Ammon's horn (tissue), 1 donor: ENCODE data around the gene NGF.

Experiments
- DNase-seq: peaks from one replicate; pipeline ENCODE4 v3.0.0-alpha.2; 2016; ENCODE audit warnings: low spot score

The NGF gene

GRCh38 chr1:115332813-115333608, 5.0 kb downstream of the NGF start:
- no peak for DNase-seq

GRCh38 chr1:115331558-115332331, 6.3 kb downstream of the NGF start:
- no peak for DNase-seq

GRCh38 chr1:115330480-115331013, 7.5 kb downstream of the NGF start:
- no peak for DNase-seq

- DNase-seq = no peak
Observed at GRCh38 chr1:115329965-115330364, 8.1 kb downstream of the NGF start.

GRCh38 chr1:115327270-115327669, 10.8 kb downstream of the NGF start:
- DNase-seq = no peak

- DNase-seq = no peak
Observed at GRCh38 chr1:115326419-115326818, 11.6 kb downstream of the NGF start.

GRCh38 chr1:115325874-115326273, 12.2 kb downstream of the NGF start:
- DNase-seq = no peak

- DNase-seq = no peak
Observed at GRCh38 chr1:115324649-115325420, 13.2 kb downstream of the NGF start.

GRCh38 chr1:115323366-115324004, 14.6 kb downstream of the NGF start:
- DNase-seq = no peak

GRCh38 chr1:115322631-115323030, 15.4 kb downstream of the NGF start:
- no peak for DNase-seq

GRCh38 chr1:115320377-115320776, 17.7 kb downstream of the NGF start:
- DNase-seq = no peak

GRCh38 chr1:115319706-115320105, 18.3 kb downstream of the NGF start:
- no peak for DNase-seq

GRCh38 chr1:115317101-115318012, 20.7 kb downstream of the NGF start:
- peak; percentile 16 for DNase-seq

- no peak for DNase-seq
Observed at GRCh38 chr1:115314765-115315164, 23.3 kb downstream of the NGF start.

- peak; percentile 44 for DNase-seq
Observed at GRCh38 chr1:115314092-115314491, 24.0 kb downstream of the NGF start.

GRCh38 chr1:115313182-115313581, 24.9 kb downstream of the NGF start:
- DNase-seq = no peak

- no peak for DNase-seq
Observed at GRCh38 chr1:115312742-115313141, 25.3 kb downstream of the NGF start.

GRCh38 chr1:115311474-115311989, 26.5 kb downstream of the NGF start:
- no peak for DNase-seq

- no peak for DNase-seq
Observed at GRCh38 chr1:115310581-115311473, 27.2 kb downstream of the NGF start.
